Measurements from ENCODE around the gene TMEM138. TPM values are rescaled to one million over a fixed set of nuclear protein-coding genes. Genes with fewer than 3 reads are reported as not detected.

The TMEM138 gene
- total and polyA plus RNA-seq, 2 experiments from 2014 or later, result 19.0 to 50.2 TPM

- no peak overlapping the region for H2AFZ ChIP-seq
- H3K9me2 ChIP-seq (ENCODE audit: insufficient read depth), result no peaks in the 10 kb centered on the region
- TF ChIP-seq EZH2 (IDR thresholded peaks at IDR 0.05; ENCODE audit: insufficient read depth, poor library complexity, severe bottlenecking), result no peak
- no peak for TF ChIP-seq EZH2phosphoT487 (IDR thresholded peaks at IDR 0.05; ENCODE audit: insufficient read depth, low read depth)
- no peak overlapping the region for H3K27ac ChIP-seq
- DNase-seq, result peak; percentile 37
- no peaks in the 10 kb centered on the region for H3K9me3 ChIP-seq (ENCODE audit: low read depth)
- WGBS, 2 experiments (ENCODE audit: low coverage in 1 of 2, low lambda C conversion rate in 2 of 2, missing lambda C conversion rate in 2 of 2), result 70 to 72% methylated on average over 15 of the region's 15 CpGs
- peaks cover 6% of the 10 kb centered on the region for H3K4me1 ChIP-seq (ENCODE audit: insufficient read depth)
- peaks cover 6% of the 10 kb centered on the region for H3F3A ChIP-seq (ENCODE audit: insufficient read depth)
- H4K20me1 ChIP-seq (ENCODE audit: insufficient read depth), result no peaks in the 10 kb centered on the region
- no peaks in the 10 kb centered on the region for H3K27me3 ChIP-seq (replicated peaks; ENCODE audit: insufficient read depth)
- H3K79me2 ChIP-seq (ENCODE audit: insufficient read depth), result no peaks in the 10 kb centered on the region
- H3K4me2 ChIP-seq (ENCODE audit: unreplicated experiment), result no peak overlapping the region
- no peaks in the 10 kb centered on the region for H3K36me3 ChIP-seq (ENCODE audit: low read depth)
- H3K4me3 ChIP-seq, result no peak overlapping the region
- in situ Hi-C loops (cut with MboI), result loop anchor here (5.0 to 10.0 kb wide), 2 partner anchors 47 to 120 kb away; no protein-coding TSS in a partner anchor
- no peak overlapping the region for H3K9ac ChIP-seq
These were observed 22.4 kb downstream of the TMEM138 start for GRCh38 chr11:61384271-61385242.

GRCh38 chr11:61390161-61390560, 28.0 kb downstream of the TMEM138 start:
- Histone ChIP-seq H3K27me3 (replicated peaks; ENCODE audit: insufficient read depth) (no peaks in the 10 kb centered on the region), H3K4me2 (ENCODE audit: unreplicated experiment) (no peak overlapping the region), H3K9me2 (ENCODE audit: insufficient read depth) (no peaks in the 10 kb centered on the region), H3K9ac (no peak overlapping the region), H3K4me1 (ENCODE audit: insufficient read depth) (peaks cover 8% of the 10 kb centered on the region), H2AFZ (no peak overlapping the region), H3K36me3 (ENCODE audit: low read depth) (0 out of 2 replicates have a peak, but pooled peaks cover 5% of the 10 kb centered on the region), H3K9me3 (ENCODE audit: low read depth) (no peaks in the 10 kb centered on the region), H3F3A (ENCODE audit: insufficient read depth) (peaks cover 6% of the 10 kb centered on the region; the same call in 1 of the 2 replicates), H4K20me1 (ENCODE audit: insufficient read depth) (no peaks in the 10 kb centered on the region), H3K27ac (no peak overlapping the region), H3K4me3 (no peak overlapping the region), H3K79me2 (ENCODE audit: insufficient read depth) (peaks cover 11% of the 10 kb centered on the region; the same call in 1 of the 2 replicates)
- WGBS, 2 experiments (ENCODE audit: low coverage in 1 of 2, low lambda C conversion rate in 2 of 2, missing lambda C conversion rate in 2 of 2), result 31 to 65% methylated on average over 1 of the region's 1 CpG
- in situ Hi-C loops (cut with MboI), result loop anchor here (5.0 kb wide), 1 partner anchor 52 kb away; no protein-coding TSS in a partner anchor
- no peak for DNase-seq
- TF ChIP-seq EZH2 (IDR thresholded peaks at IDR 0.05; ENCODE audit: insufficient read depth, poor library complexity, severe bottlenecking) (no peak), EZH2phosphoT487 (IDR thresholded peaks at IDR 0.05; ENCODE audit: insufficient read depth, low read depth) (no peak)

GRCh38 chr11:61392981-61393595, 30.9 kb downstream of the TMEM138 start:
- Histone ChIP-seq H3K36me3 (ENCODE audit: low read depth) (peaks cover 14% of the 10 kb centered on the region; the same call in 1 of the 2 replicates), H3K4me1 (ENCODE audit: insufficient read depth) (peaks cover 8% of the 10 kb centered on the region), H4K20me1 (ENCODE audit: insufficient read depth) (no peaks in the 10 kb centered on the region), H3K9ac (peak overlapping the region; percentile 90), H3K79me2 (ENCODE audit: insufficient read depth) (peaks cover 12% of the 10 kb centered on the region; the same call in 1 of the 2 replicates), H3K27me3 (replicated peaks; ENCODE audit: insufficient read depth) (no peaks in the 10 kb centered on the region), H3K4me3 (peak overlapping the region; percentile 87), H3K9me2 (ENCODE audit: insufficient read depth) (no peaks in the 10 kb centered on the region), H2AFZ (peak overlapping the region; percentile 99), H3K9me3 (ENCODE audit: low read depth) (no peaks in the 10 kb centered on the region), H3K27ac (peak overlapping the region; percentile 37), H3F3A (ENCODE audit: insufficient read depth) (peaks cover 6% of the 10 kb centered on the region; the same call in 1 of the 2 replicates), H3K4me2 (ENCODE audit: unreplicated experiment) (peak overlapping the region; percentile 97)
- WGBS, 2 experiments (ENCODE audit: low coverage in 1 of 2, low lambda C conversion rate in 2 of 2, missing lambda C conversion rate in 2 of 2), result 1% methylated on average over 11 to 15 of the region's 15 CpGs
- no peak for TF ChIP-seq EZH2phosphoT487 (IDR thresholded peaks at IDR 0.05; ENCODE audit: insufficient read depth, low read depth)
- no peak for TF ChIP-seq EZH2 (IDR thresholded peaks at IDR 0.05; ENCODE audit: insufficient read depth, poor library complexity, severe bottlenecking)
- peak; percentile 57 for DNase-seq
- in situ Hi-C loops (cut with MboI), result loop anchor here (5.0 kb wide), 1 partner anchor 49 kb away; no protein-coding TSS in a partner anchor

- no peak overlapping the region for H2AFZ ChIP-seq
- no peaks in the 10 kb centered on the region for H3K9me3 ChIP-seq (ENCODE audit: low read depth)
- in situ Hi-C loops (cut with MboI), result no loop called here
- no peak overlapping the region for H3K9ac ChIP-seq
- no peak overlapping the region for H3K4me3 ChIP-seq
- no peaks in the 10 kb centered on the region for H3K9me2 ChIP-seq (ENCODE audit: insufficient read depth)
- no peak overlapping the region for H3K4me2 ChIP-seq (ENCODE audit: unreplicated experiment)
- H4K20me1 ChIP-seq (ENCODE audit: insufficient read depth), result no peaks in the 10 kb centered on the region
- H3K27me3 ChIP-seq (replicated peaks; ENCODE audit: insufficient read depth), result no peaks in the 10 kb centered on the region
- peaks cover 52% of the 10 kb centered on the region for H3F3A ChIP-seq (ENCODE audit: insufficient read depth)
- DNase-seq, result no peak
- 95 to 98% methylated on average over 2 of the region's 2 CpGs for WGBS, 2 experiments (ENCODE audit: low coverage in 1 of 2, low lambda C conversion rate in 2 of 2, missing lambda C conversion rate in 2 of 2)
- H3K27ac ChIP-seq, result no peak overlapping the region
- H3K4me1 ChIP-seq (ENCODE audit: insufficient read depth), result no peaks in the 10 kb centered on the region
- TF ChIP-seq EZH2 (IDR thresholded peaks at IDR 0.05; ENCODE audit: insufficient read depth, poor library complexity, severe bottlenecking), result no peak
- no peak for TF ChIP-seq EZH2phosphoT487 (IDR thresholded peaks at IDR 0.05; ENCODE audit: insufficient read depth, low read depth)
- peaks cover 39% of the 10 kb centered on the region; the same call in 1 of the 2 replicates for H3K36me3 ChIP-seq (ENCODE audit: low read depth)
- H3K79me2 ChIP-seq (ENCODE audit: insufficient read depth), result 0 out of 2 replicates have a peak, but pooled peaks cover 3% of the 10 kb centered on the region
These were observed 39.0 kb downstream of the TMEM138 start for GRCh38 chr11:61401173-61401572.

All from GM23248 (cell line).